EL (cell line): ENCODE measurements around the gene OSBPL6.
A peak's percentile ranks its signal among the peaks of the same experiment; 100 is the strongest.

Experiments
- DNase-seq: peaks from one replicate; pipeline ENCODE4 v3.0.0-alpha.2; 2016

OSBPL6 gene

GRCh38 chr2:178277741-178278197 lies 83.5 kb downstream of the OSBPL6 start:
- peak; percentile 7 for DNase-seq

- DNase-seq = peak; percentile 92
Observed at GRCh38 chr2:178279142-178279541, 84.8 kb downstream of the OSBPL6 start.

DNA sequence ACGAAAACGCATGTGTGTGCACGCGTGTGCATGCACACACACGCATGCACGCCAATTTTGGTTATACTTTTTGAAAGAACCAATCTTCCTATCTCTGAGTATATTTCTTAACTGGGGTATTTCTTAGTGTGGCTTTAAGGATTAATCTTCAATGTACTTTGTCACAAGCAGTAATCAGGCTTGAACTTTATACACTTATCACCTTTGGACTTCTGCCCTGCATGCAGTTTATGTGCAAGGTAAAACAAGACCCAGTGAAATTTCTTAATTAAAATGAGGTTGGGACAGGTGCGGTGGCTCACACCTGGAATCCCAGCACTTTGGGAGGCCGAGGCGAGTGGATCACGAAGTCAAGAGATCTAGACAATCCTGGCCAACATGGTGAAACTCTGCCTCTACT lies 85.3 kb downstream of the OSBPL6 start:
- DNase-seq = no peak

DNA sequence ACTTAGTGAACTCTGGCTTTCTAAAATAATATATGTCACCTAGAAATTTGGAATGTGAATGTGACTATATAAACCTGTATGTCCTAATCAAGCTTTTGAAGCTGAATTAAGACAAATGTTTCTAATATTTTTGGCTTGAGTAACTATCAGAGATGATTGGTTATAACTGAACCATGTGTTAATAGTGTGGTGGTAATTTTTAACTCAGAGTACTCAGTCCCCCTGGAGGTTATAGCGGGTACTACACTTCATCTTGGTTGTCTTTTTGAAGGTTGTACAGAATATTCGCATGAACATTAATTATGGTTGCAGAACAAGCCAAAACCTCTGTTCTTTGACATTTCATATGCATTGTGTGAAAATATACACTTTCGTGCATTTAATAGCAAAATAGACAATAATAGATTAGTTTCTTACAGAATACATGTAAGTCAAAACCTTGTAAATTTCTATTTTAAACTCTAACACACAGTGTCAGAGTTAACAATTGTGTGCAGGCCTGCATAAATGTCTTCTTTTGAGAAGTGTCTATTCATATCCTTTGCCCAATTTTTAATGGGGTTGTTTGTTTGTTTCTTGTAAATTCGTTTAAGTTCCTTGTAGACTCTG lies 86.0 kb downstream of the OSBPL6 start:
- DNase-seq = peak; percentile 62

GRCh38 chr2:178282075-178282815 lies 87.9 kb downstream of the OSBPL6 start:
- peak; percentile 42 for DNase-seq

DNA sequence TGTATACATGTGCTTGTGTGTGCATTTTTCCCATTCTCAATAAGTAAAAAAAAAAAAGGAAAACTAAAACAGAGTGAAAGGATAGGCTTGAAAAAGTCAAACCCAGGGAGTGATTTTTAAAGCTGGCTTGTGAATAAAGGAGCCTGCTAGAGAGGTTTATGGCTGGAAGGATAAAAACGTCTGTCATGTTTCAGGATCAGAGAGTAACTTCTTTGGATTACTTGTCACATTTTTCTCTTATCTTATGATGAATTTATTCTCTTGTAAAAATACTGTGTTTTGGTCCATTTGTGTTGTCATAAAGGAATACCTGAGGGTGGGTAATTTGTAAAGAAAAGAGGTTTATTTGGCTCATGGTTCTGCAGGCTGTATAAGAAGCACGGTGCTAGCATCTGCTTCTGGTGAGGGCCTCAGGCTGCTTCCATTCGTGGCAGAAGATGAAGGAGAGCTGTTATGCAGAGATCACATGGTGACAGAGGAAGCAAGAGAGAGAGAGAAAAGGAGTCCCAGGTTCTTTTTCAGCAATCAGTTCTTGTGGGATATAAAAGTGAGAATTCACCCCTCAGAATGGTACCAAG lies 89.1 kb downstream of the OSBPL6 start:
- no peak for DNase-seq

DNA sequence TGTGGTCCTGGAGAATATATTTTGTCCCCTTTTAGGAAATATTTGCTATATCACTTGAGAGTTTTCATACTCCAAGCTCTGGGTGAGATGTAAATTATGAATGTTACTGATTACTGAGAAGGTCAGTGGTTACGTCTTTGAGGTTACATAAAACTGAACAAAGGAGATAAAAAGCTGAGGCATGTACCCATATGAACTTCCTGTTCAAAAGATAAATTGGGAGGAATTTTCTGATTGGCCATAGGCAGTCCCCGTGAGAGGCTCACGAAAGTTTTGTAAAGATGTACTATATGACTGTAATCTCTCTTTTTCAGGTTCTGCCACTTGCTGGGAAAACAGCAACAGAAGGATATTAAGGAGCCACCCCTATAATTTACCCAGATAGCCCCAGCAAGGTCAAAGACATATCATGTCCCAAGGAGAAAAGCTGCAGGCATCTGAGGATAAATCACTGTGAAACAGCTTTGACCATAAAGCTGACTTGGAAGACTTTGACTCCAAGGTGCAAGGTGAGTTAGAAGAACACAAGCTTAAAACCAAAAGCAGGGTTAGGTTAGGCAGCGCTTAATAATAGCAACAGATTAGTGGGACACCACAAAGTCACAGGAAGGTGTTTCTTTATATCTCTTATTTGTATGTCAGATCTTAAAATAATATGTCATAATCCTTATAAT lies 90.4 kb downstream of the OSBPL6 start:
- DNase-seq = no peak

DNA sequence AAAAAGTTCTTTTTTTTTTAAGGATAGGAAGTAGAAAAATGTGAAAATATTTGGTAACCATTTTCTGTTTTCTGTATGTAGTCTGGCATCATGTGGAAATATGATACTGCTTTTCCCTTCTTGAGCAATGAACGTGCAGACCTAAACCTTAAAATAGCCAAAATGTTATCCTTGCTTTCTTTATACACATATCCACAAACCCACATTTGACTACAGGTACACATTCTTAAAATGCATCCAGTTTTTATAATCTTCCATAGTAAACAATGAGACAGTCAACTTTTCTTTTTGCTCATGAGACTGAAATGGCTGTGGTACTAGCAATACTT lies 90.9 kb downstream of the OSBPL6 start:
- no peak for DNase-seq

GRCh38 chr2:178286636-178287035 lies 92.3 kb downstream of the OSBPL6 start:
- DNase-seq = no peak

DNA sequence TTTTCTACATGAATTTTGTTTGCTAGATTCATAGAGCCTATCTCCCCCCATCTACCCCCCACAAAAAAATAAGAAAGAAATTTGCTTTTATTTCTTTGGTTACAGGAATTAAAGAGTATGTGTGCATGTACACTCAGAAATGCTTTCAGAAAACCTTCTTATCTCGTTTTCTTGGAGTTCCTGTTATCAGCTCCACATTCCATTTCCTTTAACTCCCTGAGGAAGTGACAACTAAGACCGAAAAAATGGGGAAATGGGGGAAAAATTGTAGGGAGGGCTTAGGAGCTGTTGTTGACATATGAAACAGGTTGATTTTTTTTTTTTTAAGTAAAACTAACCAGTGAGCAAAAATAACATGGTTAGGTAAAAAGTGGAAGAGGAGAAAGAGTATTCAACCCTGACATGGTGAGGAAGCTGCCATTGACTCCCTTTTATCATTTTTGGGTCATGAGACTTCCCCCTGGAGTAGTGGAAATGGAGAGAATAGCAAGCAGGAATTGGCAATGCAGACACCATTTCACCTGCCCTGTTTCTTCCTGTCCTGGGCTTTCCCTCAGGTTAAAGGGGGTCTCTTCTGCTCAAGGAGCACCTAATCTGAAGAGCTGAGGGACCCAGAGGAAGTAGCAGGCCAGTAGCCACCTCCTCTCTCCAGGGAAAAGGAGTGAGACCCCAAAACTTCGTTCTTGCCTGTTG lies 93.5 kb downstream of the OSBPL6 start:
- no peak for DNase-seq

DNA sequence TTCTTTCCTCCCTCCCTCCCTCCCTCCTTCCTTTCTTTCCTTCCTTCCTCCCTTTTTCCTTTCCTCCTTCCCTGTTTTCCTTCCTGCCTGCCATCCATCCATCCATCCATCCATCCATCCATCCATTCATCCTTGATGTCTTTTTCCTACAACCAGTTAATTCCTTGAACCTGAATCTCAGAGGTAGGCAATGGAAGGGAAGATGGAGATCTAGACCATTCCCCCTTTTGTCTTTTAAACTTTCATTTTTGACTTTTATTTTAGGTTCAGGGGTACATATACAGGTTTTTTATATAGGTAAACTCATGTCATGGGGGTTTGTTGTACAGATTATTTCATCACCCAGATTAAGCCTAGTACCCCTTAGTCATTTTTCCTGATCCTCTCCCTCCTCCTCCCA lies 97.4 kb downstream of the OSBPL6 start:
- DNase-seq = no peak

- no peak for DNase-seq
Observed at GRCh38 chr2:178292586-178292985, 98.3 kb downstream of the OSBPL6 start.

- no peak for DNase-seq
Observed at GRCh38 chr2:178295115-178295514, 100.8 kb downstream of the OSBPL6 start.

DNA sequence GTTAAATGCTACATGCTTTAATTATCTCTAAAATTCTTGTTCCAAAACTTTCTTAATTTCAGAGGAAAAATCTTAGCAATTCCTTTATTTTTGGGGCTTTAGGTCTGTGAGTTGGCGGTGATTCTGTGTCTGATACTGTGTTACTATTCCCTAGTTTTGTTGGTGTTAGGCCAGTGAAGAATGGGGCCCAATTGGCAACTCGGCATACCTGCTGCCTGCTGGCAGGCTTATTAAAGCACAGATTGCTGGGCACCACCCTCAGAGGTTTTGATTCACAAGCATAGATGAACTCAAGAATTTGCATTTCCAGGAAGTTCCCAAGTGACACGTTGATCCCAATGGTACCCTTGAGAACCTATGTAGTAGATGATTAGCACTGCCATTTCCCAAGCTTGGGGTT lies 101.6 kb downstream of the OSBPL6 start:
- no peak for DNase-seq

DNA sequence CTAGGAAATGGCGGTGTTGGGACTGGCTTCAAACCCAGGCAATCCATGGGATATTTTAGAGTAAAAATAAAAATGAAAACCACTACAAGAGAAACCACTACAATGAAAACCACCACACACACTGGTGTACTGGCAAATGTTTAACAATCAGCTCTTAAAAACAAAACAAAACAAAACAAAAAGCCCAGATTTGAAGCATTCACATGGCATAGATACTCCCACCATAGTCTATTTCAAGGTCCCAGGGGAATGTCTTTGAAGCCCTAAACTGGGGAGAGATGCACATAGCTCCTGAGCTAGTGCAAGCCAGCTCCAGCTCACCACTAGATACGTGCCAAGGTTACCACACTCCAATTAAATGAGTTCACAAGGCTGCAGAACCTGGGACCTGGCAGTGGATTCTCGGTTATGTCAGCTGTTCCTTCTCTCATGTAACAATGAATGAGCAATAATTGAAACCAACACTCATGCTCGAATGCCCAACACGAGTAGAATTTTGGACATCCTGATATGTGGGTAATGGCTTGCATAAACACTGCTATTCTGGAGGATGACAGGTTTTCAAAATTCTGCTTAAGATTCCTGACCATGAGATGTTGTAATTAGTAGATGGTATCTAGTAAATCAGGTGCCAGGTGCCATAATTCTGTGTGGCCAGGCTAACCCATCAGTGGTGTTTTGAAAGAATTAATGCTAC lies 102.2 kb downstream of the OSBPL6 start:
- DNase-seq = no peak

DNA sequence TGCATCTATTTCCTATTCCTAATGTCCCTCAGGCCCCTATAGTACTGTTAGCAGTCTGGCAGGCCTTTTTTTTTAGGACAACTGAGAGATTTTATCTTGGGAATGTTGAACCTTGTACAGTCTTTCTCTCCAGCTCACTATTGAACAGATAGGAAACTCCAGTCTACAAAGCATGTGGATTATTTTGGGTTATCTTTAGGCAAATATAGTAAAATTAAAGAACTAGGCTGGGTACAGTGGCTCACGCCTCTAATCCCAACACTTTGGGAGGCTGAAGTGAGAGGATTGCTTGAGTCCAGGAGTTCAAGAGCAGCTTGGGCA lies 102.7 kb downstream of the OSBPL6 start:
- DNase-seq = no peak

DNA sequence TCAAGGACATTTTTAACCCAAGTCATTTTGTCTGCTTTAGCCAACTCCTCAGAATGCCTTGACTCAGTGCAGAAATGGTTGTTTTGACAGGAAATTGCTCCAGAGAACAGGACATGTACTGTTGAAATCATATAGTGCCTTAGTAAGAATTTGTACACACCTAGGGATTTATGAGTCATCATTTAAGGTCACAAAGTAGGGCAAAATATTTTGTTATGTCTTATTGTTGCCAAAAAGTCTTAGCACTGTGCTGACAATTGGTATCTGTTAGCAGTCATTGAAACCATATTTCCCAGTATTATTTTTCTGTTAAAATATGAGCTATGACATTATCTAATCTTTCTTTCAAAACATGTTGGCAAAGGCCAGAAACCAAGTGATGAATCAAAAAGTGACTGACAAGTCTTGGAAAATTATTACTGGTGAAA lies 104.5 kb downstream of the OSBPL6 start:
- DNase-seq = no peak

DNA sequence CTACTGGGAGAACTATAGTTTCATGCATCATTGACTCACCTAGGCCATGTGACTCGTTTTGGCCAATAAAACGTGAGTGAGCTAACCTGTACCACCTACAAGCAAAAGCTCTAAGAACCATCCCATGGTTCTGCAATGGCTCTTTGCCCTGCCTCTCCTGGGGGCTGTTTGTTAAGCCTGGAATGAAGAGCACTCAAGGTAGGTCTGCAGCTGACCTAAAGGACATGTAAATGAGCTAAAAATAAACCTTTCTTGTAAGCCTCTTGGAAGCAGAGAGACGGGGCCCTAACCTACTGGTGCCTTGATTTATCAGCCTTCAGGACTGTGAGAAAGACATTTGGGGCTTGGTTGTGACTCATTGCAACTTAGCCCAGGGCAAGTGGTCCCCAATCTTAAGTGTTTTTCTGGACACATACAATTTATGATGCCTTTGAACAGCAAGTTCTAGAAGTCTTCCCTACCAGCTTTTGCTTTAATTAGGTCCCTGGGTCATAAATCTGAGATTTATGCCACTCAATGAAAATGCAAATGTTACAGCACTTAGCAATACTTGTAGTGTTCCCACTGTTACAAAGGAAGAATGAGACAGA lies 107.4 kb downstream of the OSBPL6 start:
- no peak for DNase-seq

- no peak for DNase-seq
Observed at GRCh38 chr2:178304333-178304732, 110.0 kb downstream of the OSBPL6 start.

DNA sequence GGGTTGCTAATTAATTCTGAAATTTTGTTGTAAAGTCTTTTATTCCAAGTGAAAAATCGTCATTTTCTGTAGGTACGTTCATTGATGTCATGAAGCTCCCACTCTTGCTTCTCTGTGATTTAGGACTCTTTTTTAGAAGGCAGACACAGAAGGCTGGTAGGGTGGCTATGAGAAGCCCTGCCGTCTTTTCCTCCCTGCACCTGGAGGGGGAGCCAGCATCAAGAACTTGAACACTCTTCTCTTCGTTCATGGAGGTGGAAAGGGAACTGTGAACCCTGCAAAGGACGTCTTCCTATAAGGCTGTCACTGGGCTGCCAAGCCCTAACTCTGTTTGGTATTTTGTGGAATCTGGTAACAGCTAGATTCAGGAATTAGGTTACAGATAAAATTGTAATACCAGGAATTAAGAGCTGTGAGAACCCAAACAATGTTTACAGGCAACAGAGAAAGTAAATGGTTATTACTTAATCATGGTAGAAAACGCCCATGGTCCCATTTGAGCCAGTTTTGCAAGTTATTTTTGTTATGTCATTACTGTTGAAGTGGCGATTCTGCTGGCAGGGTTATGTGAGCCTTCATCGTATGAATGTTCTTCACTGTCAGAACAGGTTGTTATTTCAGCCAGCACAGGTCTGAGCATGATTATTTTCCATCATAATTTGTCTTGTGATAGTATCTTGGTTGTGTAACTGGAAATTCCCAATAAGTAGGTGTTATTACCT lies 112.2 kb downstream of the OSBPL6 start:
- DNase-seq = peak; percentile 38

DNA sequence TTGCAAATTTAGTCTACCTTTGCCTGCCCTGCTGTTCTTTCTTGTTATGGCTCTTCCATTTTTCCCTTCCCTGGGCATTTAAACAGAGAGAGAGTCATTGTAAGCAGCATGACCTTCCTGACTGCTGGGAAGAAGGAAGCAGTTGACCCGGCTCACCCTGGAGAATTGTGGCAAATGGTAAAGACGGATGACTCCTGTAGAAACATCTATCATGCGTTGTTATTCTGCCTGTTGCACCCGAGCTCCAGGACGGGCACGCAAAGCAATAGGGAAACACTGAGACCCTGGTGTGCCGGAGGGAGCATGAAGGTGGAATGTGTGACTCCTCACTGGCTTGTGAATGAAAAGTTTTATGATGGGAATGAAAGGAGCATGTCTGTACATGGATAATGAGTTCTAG lies 113.3 kb downstream of the OSBPL6 start:
- no peak for DNase-seq

GRCh38 chr2:178309541-178309940 lies 115.2 kb downstream of the OSBPL6 start:
- DNase-seq = no peak
